ENCODE results near the gene EXOC5.

The EXOC5 gene

DNA sequence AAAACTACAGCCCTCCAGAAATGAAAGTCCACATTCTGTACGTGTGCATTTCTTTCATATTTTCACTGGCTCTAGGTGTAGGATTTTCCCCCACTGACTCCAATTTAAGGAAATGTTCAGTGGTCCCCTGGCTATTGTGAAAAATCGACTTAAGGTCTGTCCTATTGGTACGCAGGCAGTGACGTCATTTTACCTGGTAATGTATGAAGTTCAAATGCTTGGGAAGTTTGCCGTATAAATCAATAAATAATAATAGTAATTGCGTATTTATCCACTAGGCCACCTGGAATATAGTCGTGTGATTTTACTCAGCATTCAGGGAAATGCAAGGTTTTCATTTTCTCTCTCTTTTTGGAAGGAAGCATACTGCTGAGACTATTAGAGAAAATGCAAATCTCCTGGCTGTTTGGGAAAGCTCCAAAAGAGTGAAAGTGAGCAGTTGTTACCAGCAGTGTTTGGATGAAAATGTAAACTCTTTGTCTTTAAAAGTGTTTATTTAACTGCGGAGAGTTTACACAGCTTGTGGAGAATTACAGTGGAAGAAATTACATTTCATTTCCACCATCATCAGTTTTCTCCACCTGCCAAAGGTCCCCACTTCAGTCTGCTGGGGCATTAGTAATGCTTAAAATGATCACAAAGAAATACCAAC, 107.0 kb downstream of the EXOC5 start:
- DNase-seq: no peak

GRCh38 chr14:57160333-57160732, 108.4 kb downstream of the EXOC5 start:
- no peak for DNase-seq

- DNase-seq: no peak
These were observed 115.4 kb downstream of the EXOC5 start for GRCh38 chr14:57153286-57153685.
